CD4-positive, CD25-positive, alpha-beta regulatory T cell (primary cell): ENCODE results near the gene DMD. TPM values are rescaled to one million over a fixed set of nuclear protein-coding genes. Genes with fewer than 3 reads are reported as not detected.

Experiments
- ATAC-seq, 2 donors: fragments of 150-1000 bp; cut with Tn5 transposase; one replicate each; pipeline ENCODE4 v1.10.0; 2021; ENCODE audit warnings: low read depth in 2 of 2, moderate number of reproducible peaks in 2 of 2, moderate library complexity in 1 of 2
- DNase-seq, 3 donors: peaks; one replicate each; pipeline versions ENCODE4 v3.0.0 to v3.0.0-alpha.2; 2012 to 2022; ENCODE audit warnings: mixed read lengths in 1 of 3
- H3K27ac ChIP-seq: one replicate; pipeline ENCODE4 v1.7.0; 2013; ENCODE audit warnings: mild to moderate bottlenecking, low read length; ENCODE audit not compliant: insufficient read depth, poor library complexity, severe bottlenecking
- H3K27me3 ChIP-seq: one replicate; pipeline ENCODE4 v1.7.0; 2013; ENCODE audit warnings: low read length; ENCODE audit not compliant: control insufficient read depth, insufficient read depth
- H3K36me3 ChIP-seq: one replicate; pipeline ENCODE4 v1.7.0; 2013; ENCODE audit warnings: mild to moderate bottlenecking, low read length, moderate library complexity; ENCODE audit not compliant: control insufficient read depth, insufficient read depth
- H3K4me1 ChIP-seq: 2 replicates; pipeline ENCODE4 v1.7.0; 2013; ENCODE audit warnings: mild to moderate bottlenecking, low read length; ENCODE audit not compliant: insufficient read depth, control insufficient read depth, poor library complexity, severe bottlenecking
- H3K4me3 ChIP-seq: one replicate; pipeline ENCODE4 v1.7.0; 2013; ENCODE audit warnings: low read depth, mild to moderate bottlenecking, low read length, moderate library complexity
- H3K9me3 ChIP-seq, 2 experiments: 1 replicate in 1 of 2; 2 replicates in 1 of 2; pipeline ENCODE4 v1.7.0; 2013; ENCODE audit warnings: low read length in 2 of 2, mild to moderate bottlenecking in 1 of 2, moderate library complexity in 1 of 2; ENCODE audit not compliant: control insufficient read depth in 2 of 2
- H3K27ac Mint-ChIP-seq, 3 donors: one replicate each; pipeline ENCODE4 v1.8.0; 2020 to 2022; ENCODE audit warnings: mild to moderate bottlenecking in 3 of 3, mixed read lengths in 3 of 3, moderate library complexity in 2 of 3
- H3K27me3 Mint-ChIP-seq: one replicate; pipeline ENCODE4 v1.8.0; 2022; ENCODE audit warnings: mild to moderate bottlenecking, mixed read lengths
- H3K36me3 Mint-ChIP-seq: one replicate; pipeline ENCODE4 v1.8.0; 2020; ENCODE audit warnings: mixed read lengths
- H3K4me1 Mint-ChIP-seq, 4 donors: one replicate each; pipeline ENCODE4 v1.8.0; 2020 to 2022; ENCODE audit warnings: mixed read lengths in 4 of 4, mild to moderate bottlenecking in 1 of 4
- H3K4me3 Mint-ChIP-seq, 4 donors: one replicate each; pipeline ENCODE4 v1.8.0; 2020 to 2022; ENCODE audit warnings: mild to moderate bottlenecking in 4 of 4, mixed read lengths in 4 of 4, moderate library complexity in 3 of 4
- H3K9me3 Mint-ChIP-seq, 7 donors: one replicate each; pipeline ENCODE4 v1.8.0; 2020 to 2022; ENCODE audit warnings: mixed read lengths in 7 of 7, mild to moderate bottlenecking in 3 of 7, moderate library complexity in 2 of 7
- polyA plus RNA-seq, 4 donors: library from polyadenylated mRNA; unstranded; fragments of 300-500 nt; fragmentation: Illumina TruSeq; gene quantifications; one replicate each; pipeline ENCODE4 v1.2.3, GENCODE V29; 2021
- total RNA-seq: library from RNA; stranded (reverse); gene quantifications from one replicate; pipeline ENCODE4 v1.2.3, GENCODE V29; 2022

The DMD gene
- total and polyA plus RNA-seq, 5 donors from 2014 or later = 0.20 to 2.8 (median 0.98) TPM

DNA sequence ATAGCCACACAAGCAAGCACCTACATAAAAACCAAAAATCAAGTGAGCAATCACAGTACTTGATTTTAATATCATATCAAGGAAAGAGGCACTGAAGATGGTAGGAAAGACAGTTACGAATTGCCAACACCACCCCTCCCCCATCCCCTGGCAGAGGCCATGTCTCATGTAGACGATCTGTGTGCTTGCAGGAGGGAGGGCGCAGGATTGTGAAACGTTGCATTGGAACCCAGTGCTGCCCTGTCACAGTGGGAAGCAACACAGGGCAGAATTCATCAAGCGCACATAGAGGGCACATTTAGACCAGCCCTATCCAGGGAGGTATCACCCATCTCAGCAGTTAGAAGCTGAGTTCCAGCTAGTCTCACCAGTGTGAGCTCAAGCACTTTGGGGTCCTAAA is 359.8 kb downstream of the DMD start:
- Mint-ChIP-seq H3K9me3 (peaks cover 0 to 10% (median 2%) of the 10 kb centered on the region in 7 donors), H3K36me3 (no peaks in the 10 kb centered on the region)

DNA sequence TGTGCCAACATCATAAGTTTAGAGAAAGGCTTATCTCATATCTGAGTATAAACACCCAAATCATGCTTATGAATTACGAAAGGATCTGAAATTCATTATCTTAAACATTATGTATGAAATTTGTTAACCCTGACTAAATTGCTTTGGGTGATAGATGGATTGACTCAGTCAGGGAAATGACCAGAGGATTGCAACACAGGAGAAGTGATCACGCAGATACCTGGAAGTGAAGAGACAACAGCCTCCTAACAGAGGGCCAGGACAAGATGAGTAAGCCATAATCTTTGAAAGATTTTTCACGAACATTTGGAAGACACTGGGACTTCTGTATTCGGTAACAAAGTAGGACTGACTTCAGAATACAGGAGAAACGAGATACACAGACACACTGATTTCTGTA is 363.4 kb downstream of the DMD start:
- Histone ChIP-seq H3K4me3 (no peak overlapping the region), H3K9me3 (peaks cover 0 to 8% of the 10 kb centered on the region in 2 experiments), H3K4me1 (no peaks in the 10 kb centered on the region), H3K36me3 (no peaks in the 10 kb centered on the region), H3K27ac (no peak overlapping the region), H3K27me3 (no peaks in the 10 kb centered on the region)
- Mint-ChIP-seq H3K36me3 (no peaks in the 10 kb centered on the region), H3K27ac (no peak overlapping the region), H3K4me3 (no peak overlapping the region), H3K27me3 (no peaks in the 10 kb centered on the region), H3K4me1 (no peaks in the 10 kb centered on the region), H3K9me3 (peaks cover 1 to 7% (median 2%) of the 10 kb centered on the region in 7 donors)
- ATAC-seq = no peak
- DNase-seq = no peak

More for the DNA sequence above, 359.8 kb downstream of the DMD start:
- Histone ChIP-seq H3K27me3 (no peaks in the 10 kb centered on the region), H3K9me3 (peaks cover 0 to 7% of the 10 kb centered on the region in 2 experiments), H3K27ac (no peak overlapping the region), H3K36me3 (no peaks in the 10 kb centered on the region), H3K4me3 (no peak overlapping the region), H3K4me1 (no peaks in the 10 kb centered on the region)
- no peak overlapping the region for H3K27ac Mint-ChIP-seq
- no peaks in the 10 kb centered on the region for H3K4me1 Mint-ChIP-seq
- H3K27me3 Mint-ChIP-seq = no peaks in the 10 kb centered on the region
- ATAC-seq = no peak
- H3K4me3 Mint-ChIP-seq = no peak overlapping the region
- DNase-seq = no peak

DNA sequence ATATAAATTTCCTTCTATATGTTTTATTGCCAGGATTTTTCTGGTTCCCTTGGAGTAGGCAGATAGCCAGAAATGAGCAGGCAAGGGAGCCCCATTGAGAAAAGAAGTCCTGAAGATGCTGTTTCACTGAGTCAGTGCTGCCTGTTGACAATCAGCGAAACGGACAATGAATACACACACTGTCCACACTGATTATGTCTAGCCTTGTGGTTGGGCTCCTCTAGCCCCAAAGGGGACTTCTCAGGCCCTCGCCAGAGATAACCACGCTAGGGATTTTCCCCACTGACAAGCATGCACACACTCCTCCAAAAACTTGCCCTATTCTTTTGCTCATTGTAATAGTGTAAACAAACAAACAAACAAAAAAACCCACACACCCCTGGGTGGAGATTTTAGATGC is 369.3 kb downstream of the DMD start:
- Histone ChIP-seq H3K4me3 (no peak overlapping the region), H3K9me3 (peaks cover 0 to 3% of the 10 kb centered on the region in 2 experiments), H3K27me3 (no peaks in the 10 kb centered on the region), H3K27ac (no peak overlapping the region), H3K4me1 (no peaks in the 10 kb centered on the region), H3K36me3 (no peaks in the 10 kb centered on the region)
- peaks cover 0 to 16% (median 4%) of the 10 kb centered on the region in 7 donors for H3K9me3 Mint-ChIP-seq
- H3K27me3 Mint-ChIP-seq = no peaks in the 10 kb centered on the region
- no peaks in the 10 kb centered on the region for H3K36me3 Mint-ChIP-seq
- ATAC-seq = no peak
- H3K4me1 Mint-ChIP-seq = no peaks in the 10 kb centered on the region
- no peak for DNase-seq
- H3K4me3 Mint-ChIP-seq = no peak overlapping the region
- no peak overlapping the region for H3K27ac Mint-ChIP-seq

DNA sequence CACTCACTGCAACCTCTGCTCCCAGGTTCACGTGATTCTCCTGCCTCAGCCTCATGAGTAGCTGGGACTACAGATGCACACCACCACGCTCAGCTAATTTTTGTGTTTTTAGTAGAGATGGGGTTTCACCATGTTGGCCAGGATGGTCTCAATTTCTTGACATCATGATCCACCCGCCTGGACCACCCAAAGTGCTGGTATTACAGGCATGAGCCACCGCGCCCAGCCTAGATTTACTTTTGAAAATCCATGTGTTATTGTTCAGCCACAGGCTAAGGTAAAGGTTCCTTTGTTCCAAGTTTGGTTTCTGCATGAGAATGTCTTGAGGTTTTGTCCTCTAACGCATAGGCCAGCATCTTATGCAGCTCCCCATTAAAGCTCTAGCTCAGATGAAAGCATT is 371.6 kb downstream of the DMD start:
- Histone ChIP-seq H3K36me3 (no peaks in the 10 kb centered on the region), H3K4me1 (no peaks in the 10 kb centered on the region), H3K9me3 (peaks cover 0 to 3% of the 10 kb centered on the region in 2 experiments), H3K27me3 (no peaks in the 10 kb centered on the region), H3K4me3 (no peak overlapping the region), H3K27ac (no peak overlapping the region)
- H3K27me3 Mint-ChIP-seq = no peaks in the 10 kb centered on the region
- H3K36me3 Mint-ChIP-seq = no peaks in the 10 kb centered on the region
- no peak for DNase-seq
- peaks cover 0 to 10% (median 4%) of the 10 kb centered on the region in 7 donors for H3K9me3 Mint-ChIP-seq
- no peaks in the 10 kb centered on the region for H3K4me1 Mint-ChIP-seq
- H3K27ac Mint-ChIP-seq = no peak overlapping the region
- ATAC-seq = no peak
- no peak overlapping the region for H3K4me3 Mint-ChIP-seq

DNA sequence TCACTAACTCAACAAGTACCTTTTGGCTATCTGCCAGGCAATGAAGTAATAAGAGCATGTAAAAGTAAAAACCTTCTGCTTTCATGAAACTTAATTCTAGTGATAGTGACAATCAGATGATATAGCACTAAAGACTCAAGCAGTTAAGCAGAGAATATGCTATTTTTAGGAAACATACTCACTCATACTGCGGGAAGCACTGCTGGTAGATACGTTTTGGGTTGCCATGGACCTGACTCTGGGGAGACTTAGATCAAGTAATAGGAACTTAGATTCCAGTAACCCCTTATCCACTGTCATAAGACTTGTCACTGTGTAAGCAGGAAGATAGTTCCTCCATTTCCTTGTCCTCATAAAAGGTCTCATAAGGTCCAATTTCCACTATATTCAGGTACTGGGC is 386.3 kb downstream of the DMD start:
- Histone ChIP-seq H3K4me3 (no peak overlapping the region), H3K27me3 (no peaks in the 10 kb centered on the region), H3K27ac (no peak overlapping the region), H3K4me1 (no peaks in the 10 kb centered on the region), H3K9me3 (no peaks in the 10 kb centered on the region), H3K36me3 (no peaks in the 10 kb centered on the region)
- Mint-ChIP-seq H3K4me1 (no peaks in the 10 kb centered on the region), H3K9me3 (peaks cover 0 to 13% (median 0%) of the 10 kb centered on the region in 7 donors), H3K27me3 (no peaks in the 10 kb centered on the region), H3K36me3 (no peaks in the 10 kb centered on the region), H3K27ac (no peak overlapping the region), H3K4me3 (no peak overlapping the region)
- ATAC-seq (no peak), DNase-seq (no peak)

DNA sequence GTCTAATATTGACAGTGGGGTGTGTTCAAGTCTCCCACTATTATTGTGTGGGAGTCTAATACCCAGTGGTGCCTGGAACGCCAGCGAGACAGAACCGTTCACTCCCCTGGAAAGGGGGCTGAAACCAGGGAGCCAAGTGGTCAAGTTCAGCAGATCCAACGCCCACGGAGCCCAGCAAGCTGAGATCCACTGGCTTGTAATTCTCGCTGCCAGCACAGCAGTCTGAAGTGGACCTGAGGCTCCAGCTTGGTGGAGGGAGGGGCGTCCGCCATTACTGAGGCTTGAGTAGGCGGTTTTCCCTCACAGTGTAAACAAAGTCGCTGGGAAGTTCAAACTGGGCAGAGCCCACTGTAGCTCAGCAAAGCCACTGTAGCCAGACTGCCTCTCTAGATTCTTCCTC is 407.3 kb downstream of the DMD start:
- Mint-ChIP-seq H3K27ac (no peak overlapping the region), H3K4me1 (no peaks in the 10 kb centered on the region), H3K36me3 (no peaks in the 10 kb centered on the region), H3K4me3 (no peak overlapping the region), H3K9me3 (peaks cover 0 to 11% (median 8%) of the 10 kb centered on the region in 7 donors), H3K27me3 (no peaks in the 10 kb centered on the region)
- no peak for DNase-seq
- no peaks in the 10 kb centered on the region for H3K9me3 ChIP-seq
- ATAC-seq = no peak
- H3K4me1 ChIP-seq = no peaks in the 10 kb centered on the region
- no peaks in the 10 kb centered on the region for H3K27me3 ChIP-seq
- H3K4me3 ChIP-seq = no peak overlapping the region
- no peaks in the 10 kb centered on the region for H3K36me3 ChIP-seq
- no peak overlapping the region for H3K27ac ChIP-seq

DNA sequence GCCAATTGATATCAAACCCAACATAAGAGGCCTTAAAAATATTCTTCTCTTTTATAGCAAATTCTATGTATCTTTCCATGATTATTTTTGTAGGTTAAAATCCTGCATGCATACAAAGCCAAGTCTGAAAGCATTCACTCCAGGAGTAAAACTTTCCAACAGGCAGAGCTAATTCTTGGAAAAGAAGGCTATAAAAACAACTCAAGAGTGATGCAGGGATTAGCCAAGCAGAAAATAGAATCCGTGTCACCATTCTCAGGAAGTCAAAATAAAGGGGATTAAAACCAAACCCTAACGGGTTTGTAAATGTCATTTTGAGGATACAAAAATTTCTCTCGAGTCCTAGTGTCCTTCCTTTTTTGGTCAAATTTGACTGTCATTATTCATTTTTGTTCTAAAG is 412.4 kb downstream of the DMD start:
- Mint-ChIP-seq H3K27ac (no peak overlapping the region), H3K4me1 (no peaks in the 10 kb centered on the region), H3K36me3 (no peaks in the 10 kb centered on the region), H3K4me3 (no peak overlapping the region), H3K9me3 (peaks cover 0 to 12% (median 0%) of the 10 kb centered on the region in 7 donors), H3K27me3 (no peaks in the 10 kb centered on the region)
- no peaks in the 10 kb centered on the region for H3K4me1 ChIP-seq
- H3K27ac ChIP-seq = no peak overlapping the region
- ATAC-seq = no peak
- no peaks in the 10 kb centered on the region for H3K27me3 ChIP-seq
- H3K4me3 ChIP-seq = no peak overlapping the region
- H3K9me3 ChIP-seq = no peaks in the 10 kb centered on the region
- no peaks in the 10 kb centered on the region for H3K36me3 ChIP-seq
- DNase-seq = no peak

DNA sequence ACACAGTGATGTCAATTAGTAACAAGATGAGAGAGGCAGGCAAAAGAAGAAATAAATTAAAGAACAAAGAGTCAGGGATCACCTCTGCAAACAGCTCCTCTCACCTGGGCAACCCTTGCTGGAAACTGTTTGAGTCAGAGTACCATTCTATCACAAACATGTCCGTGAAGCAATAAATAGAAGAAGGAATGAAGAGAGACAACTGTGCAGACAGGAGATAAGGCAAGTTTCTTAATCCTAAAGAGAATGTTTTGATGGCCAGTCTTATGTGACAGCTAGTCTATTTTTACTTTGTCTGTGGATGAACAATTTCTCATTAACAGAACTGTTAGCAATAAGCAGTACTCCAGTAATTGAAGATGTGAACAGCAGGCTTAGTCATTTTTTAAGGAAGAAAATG is 422.4 kb downstream of the DMD start:
- Histone ChIP-seq H3K4me1 (no peaks in the 10 kb centered on the region), H3K27ac (no peak overlapping the region), H3K4me3 (no peak overlapping the region), H3K27me3 (no peaks in the 10 kb centered on the region), H3K36me3 (no peaks in the 10 kb centered on the region), H3K9me3 (no peaks in the 10 kb centered on the region)
- H3K27ac Mint-ChIP-seq = no peak overlapping the region
- H3K9me3 Mint-ChIP-seq = peaks cover 0 to under 1% (median 0%) of the 10 kb centered on the region in 7 donors
- no peak overlapping the region for H3K4me3 Mint-ChIP-seq
- H3K36me3 Mint-ChIP-seq = no peaks in the 10 kb centered on the region
- DNase-seq = no peak
- no peak for ATAC-seq
- H3K27me3 Mint-ChIP-seq = no peaks in the 10 kb centered on the region
- no peaks in the 10 kb centered on the region for H3K4me1 Mint-ChIP-seq
